GM06990 (cell line): ENCODE results near the gene NFIA.

Experiments
- DNase-seq: peaks from one replicate; pipeline ENCODE4 v3.0.0-alpha.2; 2011; ENCODE audit not compliant: insufficient read length; ENCODE audit errors: extremely low read depth
- H3K27me3 ChIP-seq: replicated peaks from 2 replicates; pipeline ENCODE4 v1.6.0; 2011; ENCODE audit warnings: low read length; ENCODE audit not compliant: control insufficient read depth, insufficient read depth
- H3K36me3 ChIP-seq: 2 replicates; pipeline ENCODE4 v1.5.1; 2011; ENCODE audit warnings: low read length; ENCODE audit not compliant: control insufficient read depth, insufficient read depth
- H3K4me3 ChIP-seq: replicated peaks from 2 replicates; pipeline ENCODE4 v1.5.1; 2011; ENCODE audit warnings: low read depth, mild to moderate bottlenecking, control low read depth, low read length
- CTCF ChIP-seq: IDR thresholded peaks from 2 replicates; pipeline ENCODE4 v1.5.1; 2011; ENCODE audit warnings: low read length, control low read depth, mild to moderate bottlenecking, inconsistent platforms; ENCODE audit not compliant: insufficient read depth, poor library complexity, severe bottlenecking

NFIA gene

GRCh38 chr1:61344696-61345095 is 262.3 kb downstream of the NFIA start:
- TF ChIP-seq CTCF: no peak
- H3K27me3 ChIP-seq: peaks cover 2% of the 10 kb centered on the region; the same call in 1 of the 2 replicates
- H3K4me3 ChIP-seq: no peak overlapping the region
- no peak for DNase-seq
- H3K36me3 ChIP-seq: no peaks in the 10 kb centered on the region

- Histone ChIP-seq H3K27me3 (peaks cover 2% of the 10 kb centered on the region; the same call in 1 of the 2 replicates), H3K36me3 (no peaks in the 10 kb centered on the region), H3K4me3 (no peak overlapping the region)
- no peak for TF ChIP-seq CTCF
- DNase-seq: no peak
These were observed 265.8 kb downstream of the NFIA start for GRCh38 chr1:61348025-61348665.

GRCh38 chr1:61352845-61353435 is 270.6 kb downstream of the NFIA start:
- H3K36me3 ChIP-seq: no peaks in the 10 kb centered on the region
- H3K27me3 ChIP-seq: peaks cover 2% of the 10 kb centered on the region; the same call in 1 of the 2 replicates
- no peak for TF ChIP-seq CTCF
- H3K4me3 ChIP-seq: no peak overlapping the region
- no peak for DNase-seq

GRCh38 chr1:61353797-61354406 is 271.5 kb downstream of the NFIA start:
- DNase-seq: no peak
- Histone ChIP-seq H3K36me3 (no peaks in the 10 kb centered on the region), H3K4me3 (no peak overlapping the region), H3K27me3 (no peaks in the 10 kb centered on the region; the same call in 1 of the 2 replicates)
- no peak for TF ChIP-seq CTCF

GRCh38 chr1:61356016-61356415 is 273.7 kb downstream of the NFIA start:
- H3K36me3 ChIP-seq: no peaks in the 10 kb centered on the region
- H3K27me3 ChIP-seq: no peaks in the 10 kb centered on the region; the same call in 1 of the 2 replicates
- no peak overlapping the region for H3K4me3 ChIP-seq
- no peak for TF ChIP-seq CTCF
- no peak for DNase-seq
